Hepatocyte (in vitro differentiated cells): ENCODE data around the gene TCF4.

Source experiments
- CTCF ChIP-seq: fragments of 200-600 bp; sonication (generic); IDR thresholded peaks from 2 replicates; pipeline ENCODE4 v1.5.1; 2016; ENCODE audit warnings: antibody characterized with exemption, mild to moderate bottlenecking; ENCODE audit not compliant: poor library complexity
- EZH2 ChIP-seq: fragments of 200-600 bp; sonication (generic); IDR thresholded peaks from 2 replicates; pipeline ENCODE4 v1.6.1; 2016; ENCODE audit warnings: antibody characterized with exemption, mild to moderate bottlenecking, borderline replicate concordance
- EZH2phosphoT487 ChIP-seq: fragments of 200-600 bp; sonication (generic); IDR thresholded peaks from one replicate; pipeline ENCODE4 v1.6.1; 2018; ENCODE audit warnings: antibody characterized with exemption, mild to moderate bottlenecking, low read depth, moderate library complexity; ENCODE audit not compliant: unreplicated experiment, severe bottlenecking

- TF ChIP-seq CTCF (no peak), EZH2 (no peak), EZH2phosphoT487 (no peak)
These were observed 213.3 kb downstream of the TCF4 start for GRCh38 chr18:55374741-55375140.
